Measurements from ENCODE around the gene GVQW3.

The GVQW3 gene

DNA sequence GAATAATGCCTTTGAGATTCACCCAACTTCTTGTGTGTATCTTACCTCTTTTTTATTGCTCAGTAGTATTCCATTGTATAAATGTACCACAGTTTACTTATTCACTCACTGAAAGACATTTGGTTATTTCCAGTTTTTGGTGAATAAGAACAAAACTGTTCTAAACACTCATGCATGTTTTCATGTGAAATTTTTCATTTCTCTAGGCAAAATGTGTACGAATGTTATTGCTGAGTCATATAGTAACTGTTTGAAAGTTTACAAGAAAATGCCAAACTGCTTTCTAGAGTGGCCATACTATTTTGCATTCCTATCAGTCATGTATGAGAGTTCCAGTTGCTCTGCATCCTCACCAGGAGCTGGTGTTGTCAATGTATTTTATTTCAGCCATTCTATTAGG, 54.9 kb downstream of the GVQW3 start:
- no peak overlapping the region for H3K4me3 ChIP-seq (ENCODE audit: low read length)
- no peak for DNase-seq (ENCODE audit: low read depth, low spot score)

- no peak for DNase-seq (ENCODE audit: low read depth, low spot score)
- peak overlapping the region; percentile 96 for H3K4me3 ChIP-seq (ENCODE audit: low read length)
These were observed 62.3 kb downstream of the GVQW3 start for GRCh38 chr11:76443268-76443980.

GRCh38 chr11:76444065-76444383, 62.9 kb downstream of the GVQW3 start:
- DNase-seq (ENCODE audit: low read depth, low spot score) = no peak
- peak overlapping the region; percentile 96 for H3K4me3 ChIP-seq (ENCODE audit: low read length)

- DNase-seq (ENCODE audit: low read depth, low spot score) = peak; percentile 99
- H3K4me3 ChIP-seq (ENCODE audit: low read length) = peak within 1 kb of the TSS; percentile 96
These were observed 63.4 kb downstream of the GVQW3 start, which contains the start of gene EMSY for GRCh38 chr11:76444384-76445120. Gene EMSY, plus strand, starts transcription at chr11:76445018. Its CDS starts 1,921 bp downstream, at chr11:76446939.

DNA sequence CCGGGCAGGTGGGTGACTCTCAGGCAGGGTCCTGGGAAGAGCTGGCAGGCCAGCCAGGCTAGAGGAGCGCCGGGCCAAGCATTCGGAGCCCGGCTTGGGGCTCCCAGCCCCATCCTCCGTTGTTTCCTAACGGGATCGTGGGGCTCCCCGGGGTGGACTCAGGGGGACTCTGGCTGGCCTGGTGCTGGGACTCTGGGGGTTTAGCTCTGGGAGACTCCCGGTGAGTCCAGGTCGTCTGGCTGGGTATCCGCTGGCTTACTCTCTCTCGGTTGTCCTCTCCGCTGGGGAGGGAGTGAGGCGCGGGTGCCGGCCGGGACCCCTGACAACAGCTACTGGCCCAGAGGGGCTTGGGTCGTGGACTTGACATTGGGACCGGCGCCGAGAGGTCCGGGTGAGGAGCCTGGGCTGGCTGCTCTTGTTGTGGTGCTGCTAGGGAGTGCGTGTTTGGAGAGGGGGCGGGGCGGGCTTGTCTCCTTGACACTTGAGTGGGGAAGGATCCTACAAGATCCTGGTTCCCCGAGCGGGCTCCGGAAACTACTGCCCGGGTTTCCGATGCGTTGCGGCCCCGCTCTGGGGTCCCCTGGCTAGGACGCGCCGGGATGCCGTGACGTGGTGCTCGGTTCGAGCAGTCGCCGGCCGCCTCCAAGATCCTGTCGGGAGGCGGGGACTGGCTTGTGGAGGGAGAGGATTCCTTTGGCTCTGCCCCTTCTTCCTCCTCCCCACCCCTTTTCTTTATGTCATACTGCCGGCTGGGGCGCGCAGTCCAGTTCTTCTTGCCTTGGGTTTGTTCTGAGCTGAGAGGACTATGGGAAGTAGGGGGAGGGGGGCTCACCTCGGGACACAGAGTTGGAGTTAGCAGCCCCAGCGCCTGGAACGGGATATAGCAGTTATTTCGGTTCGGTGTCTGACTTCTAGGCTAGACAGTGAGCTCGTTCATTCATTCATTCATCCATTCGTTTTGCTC, 64.3 kb downstream of the GVQW3 start:
- peak overlapping the region; percentile 96 for H3K4me3 ChIP-seq (ENCODE audit: low read length)
- peak; percentile 46 for DNase-seq (ENCODE audit: low read depth, low spot score)

GRCh38 chr11:76448506-76448905, 67.4 kb downstream of the GVQW3 start:
- DNase-seq (ENCODE audit: low read depth, low spot score) = no peak
- no peak overlapping the region for H3K4me3 ChIP-seq (ENCODE audit: low read length)

GRCh38 chr11:76453248-76453647, 72.1 kb downstream of the GVQW3 start:
- H3K4me3 ChIP-seq (ENCODE audit: low read length) = no peak overlapping the region
- DNase-seq (ENCODE audit: low read depth, low spot score) = no peak

GRCh38 chr11:76455331-76455730, 74.2 kb downstream of the GVQW3 start:
- no peak overlapping the region for H3K4me3 ChIP-seq (ENCODE audit: low read length)
- no peak for DNase-seq (ENCODE audit: low read depth, low spot score)

DNA sequence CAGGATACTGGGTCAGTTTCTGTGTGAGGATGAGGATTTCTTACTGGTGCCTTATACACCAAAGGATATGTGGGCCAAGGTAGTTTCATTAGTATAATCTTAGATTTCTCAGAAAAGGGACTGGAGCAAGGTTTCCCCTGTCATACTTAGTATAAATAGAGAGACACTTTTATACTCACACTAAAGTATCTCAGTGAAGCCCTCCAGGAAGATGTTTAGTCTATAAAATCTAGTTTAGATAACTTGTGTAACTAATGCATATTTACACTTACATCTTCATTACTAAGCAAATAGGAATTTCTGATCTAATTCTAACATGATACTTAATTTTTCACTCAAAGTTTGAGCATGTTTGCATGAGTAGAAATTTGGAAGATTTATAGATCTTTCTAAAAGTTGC, 74.8 kb downstream of the GVQW3 start:
- no peak for DNase-seq (ENCODE audit: low read depth, low spot score)
- no peak overlapping the region for H3K4me3 ChIP-seq (ENCODE audit: low read length)

GRCh38 chr11:76456571-76456970, 75.4 kb downstream of the GVQW3 start:
- DNase-seq (ENCODE audit: low read depth, low spot score) = no peak
- no peak overlapping the region for H3K4me3 ChIP-seq (ENCODE audit: low read length)
